HPDE6-E6E7 (cell line): ENCODE measurements around the gene BRD1.

Experiments used
- DNase-seq: peaks from one replicate; pipeline ENCODE4 v3.0.0; 2011; ENCODE audit warnings: missing footprints; ENCODE audit errors: extremely low spot score

Gene BRD1

GRCh38 chr22:49827853-49828598 is at the start of gene BRD1:
TSS of gene BRD1 (minus strand) at chr22:49827873. CDS start at chr22:49824317, 3,556 bp downstream.
- no peak for DNase-seq

- no peak for DNase-seq
Observed at GRCh38 chr22:49873228-49873940, 45.7 kb upstream of the BRD1 start.

- no peak for DNase-seq
Observed at GRCh38 chr22:49872347-49872746, 44.7 kb upstream of the BRD1 start.

- no peak for DNase-seq
Observed at GRCh38 chr22:49871482-49871881, 43.8 kb upstream of the BRD1 start.

GRCh38 chr22:49869845-49870712 is 42.4 kb upstream of the BRD1 start:
- DNase-seq: no peak

- DNase-seq: no peak
Observed at GRCh38 chr22:49869086-49869830, 41.6 kb upstream of the BRD1 start.

- DNase-seq: no peak
Observed at GRCh38 chr22:49867303-49868265, 39.9 kb upstream of the BRD1 start.

GRCh38 chr22:49866646-49867045 is 39.0 kb upstream of the BRD1 start:
- no peak for DNase-seq

DNA sequence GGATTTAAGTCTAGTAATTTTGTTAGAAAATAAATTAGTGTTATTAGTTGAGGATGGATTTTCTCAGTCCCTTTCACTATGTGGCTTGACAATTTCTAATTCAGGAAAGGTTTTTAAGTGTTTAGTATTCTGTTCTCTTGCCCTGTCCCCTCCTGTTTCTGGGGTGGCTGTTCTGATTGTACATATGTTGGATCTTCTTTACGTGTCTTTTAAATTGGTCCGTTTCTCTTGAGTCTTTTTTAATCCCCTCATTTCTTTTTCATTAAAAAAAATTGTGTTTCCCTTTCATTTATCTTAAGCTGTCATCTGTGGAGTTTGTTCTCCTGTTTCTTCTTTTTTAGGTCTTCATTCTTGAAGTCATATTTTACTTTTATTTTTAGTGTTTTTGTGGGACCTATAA is 38.5 kb upstream of the BRD1 start:
- no peak for DNase-seq

GRCh38 chr22:49865156-49865555 is 37.5 kb upstream of the BRD1 start:
- DNase-seq: no peak

DNA sequence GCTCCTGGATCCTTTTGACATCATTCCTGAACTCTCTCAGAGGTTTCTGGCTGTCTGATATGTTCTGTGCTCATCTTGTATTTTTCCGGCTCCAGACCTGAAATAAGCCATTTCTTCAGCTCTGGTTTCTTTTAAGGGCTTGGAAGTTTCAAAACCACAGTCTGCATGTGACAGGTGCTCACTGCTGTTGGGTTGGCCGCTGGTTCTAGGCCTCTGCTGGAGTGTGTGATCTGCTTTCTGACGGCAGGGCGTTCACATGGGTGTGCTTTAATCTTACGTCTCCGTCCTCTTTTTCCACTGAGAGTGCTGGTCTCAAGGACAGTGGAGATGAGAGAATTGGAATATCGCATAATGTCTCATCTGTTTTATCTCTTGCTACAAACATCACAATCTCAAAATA is 36.3 kb upstream of the BRD1 start:
- no peak for DNase-seq

DNA sequence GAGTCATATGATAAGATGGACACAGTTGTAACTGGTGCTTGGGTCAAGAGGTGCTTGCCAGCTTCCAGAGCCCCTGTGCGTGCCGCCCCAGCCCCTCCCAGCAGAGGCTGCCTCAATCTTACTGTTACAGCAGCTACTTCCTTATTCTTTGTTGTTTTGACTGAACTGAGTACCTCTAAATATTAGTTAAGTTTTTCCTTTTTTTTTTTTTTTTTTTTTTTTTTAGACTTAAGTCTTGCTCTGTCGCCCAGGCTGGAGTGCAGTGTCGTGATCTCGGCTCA is 34.8 kb upstream of the BRD1 start:
- DNase-seq: no peak

- DNase-seq: no peak
Observed at GRCh38 chr22:49861642-49862495, 34.2 kb upstream of the BRD1 start.

DNA sequence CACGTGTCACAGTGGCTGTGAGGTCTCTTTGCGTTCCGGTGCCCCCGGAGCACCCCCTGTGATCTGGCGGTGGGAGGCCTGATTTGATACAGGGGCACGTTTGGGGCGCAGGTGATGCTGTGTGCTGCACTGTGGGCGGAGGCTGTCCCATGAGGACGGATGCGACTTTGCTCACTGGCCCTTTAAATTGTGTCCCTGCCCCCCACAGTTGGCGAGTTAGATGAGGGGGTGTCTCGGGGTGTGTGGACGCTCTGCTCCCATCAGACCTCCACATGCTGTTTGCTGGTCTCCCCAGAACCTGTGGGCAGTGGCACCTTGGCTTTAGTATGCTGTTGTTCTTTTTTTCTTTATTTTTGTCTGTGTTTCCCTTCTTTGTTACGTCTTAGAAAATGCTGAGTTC is 31.2 kb upstream of the BRD1 start:
- no peak for DNase-seq

DNA sequence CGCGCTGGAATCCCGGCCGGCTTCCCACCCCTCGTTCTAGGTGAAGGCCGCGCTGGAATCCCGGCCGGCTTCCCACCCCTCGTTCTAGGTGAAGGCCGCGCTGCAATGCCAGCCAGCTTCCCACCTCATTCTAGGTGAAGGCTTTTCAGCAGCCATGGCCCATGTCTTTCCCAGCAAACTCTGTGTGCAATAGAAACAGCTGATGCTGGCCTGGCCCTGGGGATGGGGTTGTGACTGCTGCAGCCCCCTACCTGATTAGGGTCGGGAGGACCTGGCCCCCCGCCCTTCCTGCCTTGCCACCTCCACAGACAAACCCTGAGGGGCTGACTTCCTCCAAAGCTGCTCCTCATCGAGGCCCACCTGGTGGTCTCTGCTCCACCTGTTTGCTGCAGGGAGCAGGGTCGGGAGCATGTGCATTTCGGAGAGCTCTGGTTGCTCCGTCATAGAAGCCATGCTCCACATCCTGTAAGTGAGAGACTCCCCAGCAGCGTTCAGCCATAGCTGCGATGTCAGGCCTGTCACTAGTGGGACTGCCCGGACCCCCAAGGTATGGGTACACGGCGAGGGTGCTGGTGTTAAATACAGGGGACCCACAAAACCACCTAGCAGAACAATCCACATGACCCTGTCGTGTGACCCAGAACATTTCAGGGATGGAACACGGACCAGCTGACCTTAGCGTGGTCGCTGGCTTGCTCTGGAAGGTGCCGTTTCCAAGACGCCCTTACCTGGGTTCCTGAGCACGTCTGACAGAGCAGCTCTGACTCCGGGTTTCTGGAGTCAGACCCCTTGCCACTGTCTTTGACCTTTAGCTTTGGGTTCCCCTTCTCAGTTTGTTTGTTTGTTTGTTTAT is 29.3 kb upstream of the BRD1 start:
- DNase-seq: no peak

- no peak for DNase-seq
Observed at GRCh38 chr22:49856343-49856742, 28.7 kb upstream of the BRD1 start.

- DNase-seq: no peak
Observed at GRCh38 chr22:49855251-49855911, 27.7 kb upstream of the BRD1 start.
